GM19438 (cell line): ENCODE measurements around the gene RFNG.
A peak's percentile ranks its signal among the peaks of the same experiment; 100 is the strongest.

Experiments
- ATAC-seq: cut with Tn5 transposase; IDR thresholded peaks from one replicate; pipeline ENCODE4 v1.9.1; 2021; ENCODE audit warnings: low read depth; ENCODE audit not compliant: unreplicated experiment

The RFNG gene, protein sequence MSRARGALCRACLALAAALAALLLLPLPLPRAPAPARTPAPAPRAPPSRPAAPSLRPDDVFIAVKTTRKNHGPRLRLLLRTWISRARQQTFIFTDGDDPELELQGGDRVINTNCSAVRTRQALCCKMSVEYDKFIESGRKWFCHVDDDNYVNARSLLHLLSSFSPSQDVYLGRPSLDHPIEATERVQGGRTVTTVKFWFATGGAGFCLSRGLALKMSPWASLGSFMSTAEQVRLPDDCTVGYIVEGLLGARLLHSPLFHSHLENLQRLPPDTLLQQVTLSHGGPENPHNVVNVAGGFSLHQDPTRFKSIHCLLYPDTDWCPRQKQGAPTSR

DNA sequence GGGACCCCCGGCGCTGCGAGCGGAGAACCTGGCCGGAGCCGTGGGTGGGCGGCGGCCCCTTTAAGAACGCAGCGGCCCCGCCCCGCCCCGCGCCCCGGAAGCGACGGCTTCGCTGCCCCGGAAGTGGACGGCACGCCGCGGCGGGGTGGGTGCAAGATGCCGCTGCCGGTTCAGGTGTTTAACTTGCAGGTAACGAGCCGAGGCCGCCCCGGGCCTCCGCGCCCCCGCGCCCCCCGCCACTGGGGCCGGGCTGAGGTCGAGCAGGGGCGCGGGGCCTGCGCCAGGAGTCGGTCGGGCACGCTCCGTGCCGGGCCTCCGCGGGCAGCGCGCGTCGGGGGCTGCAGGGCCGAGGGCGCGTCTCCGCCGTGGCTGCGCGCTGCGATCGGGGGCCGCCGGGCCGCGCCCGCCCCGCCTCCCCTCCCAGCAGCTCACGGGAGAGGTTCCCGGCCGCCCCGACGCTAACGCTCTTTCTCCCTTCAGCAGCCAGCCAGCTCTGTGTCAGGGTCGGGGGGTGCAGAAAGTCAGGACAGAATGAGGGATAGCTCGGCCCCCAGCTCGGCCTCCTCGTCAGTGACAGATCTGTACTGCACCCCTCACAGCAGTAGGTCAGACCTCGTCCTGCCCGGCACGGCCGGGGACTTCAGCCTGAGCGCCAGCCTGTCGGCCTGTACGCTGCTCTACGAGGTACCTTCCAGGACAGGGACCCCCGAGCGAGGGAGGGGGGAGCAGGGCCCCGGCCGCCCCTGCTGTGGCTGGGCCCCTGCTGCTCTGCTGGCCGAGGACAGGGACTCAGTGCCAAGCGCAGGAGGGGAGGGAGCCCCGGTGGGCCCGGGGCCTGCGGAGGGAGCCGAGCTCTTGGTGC is at the start of gene RFNG, which contains the start of gene GPS1:
Gene RFNG, minus strand, starts transcription at position 36 of the 862 bp plus-strand sequence. CDS start 45 bp downstream, outside the sequence.
Gene GPS1, plus strand, starts transcription at position 123 of the 862 bp plus-strand sequence. Its CDS starts 34 bp downstream, at position 157.
- peak; percentile 68 for ATAC-seq

DNA sequence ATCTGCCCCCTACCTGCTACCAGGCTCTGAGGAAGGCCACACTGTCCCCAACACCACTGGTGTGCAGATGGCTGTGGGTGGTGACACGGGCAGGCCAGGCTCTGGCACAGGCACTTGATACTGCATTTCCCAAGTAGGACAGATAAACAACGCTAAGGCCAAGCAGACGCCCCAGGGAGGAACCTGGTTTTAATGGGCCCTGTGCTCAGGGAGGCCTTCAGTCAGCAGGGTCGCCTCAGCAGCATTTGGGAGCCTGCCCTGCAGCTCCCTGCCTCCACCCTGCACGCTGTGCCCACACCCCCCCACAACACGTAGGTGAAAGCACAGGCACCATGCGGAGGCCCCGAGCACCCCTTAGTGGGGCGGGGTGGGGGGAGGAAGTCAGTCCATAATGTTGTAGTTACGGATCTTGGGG is 49.7 kb upstream of the RFNG start:
- ATAC-seq = no peak

DNA sequence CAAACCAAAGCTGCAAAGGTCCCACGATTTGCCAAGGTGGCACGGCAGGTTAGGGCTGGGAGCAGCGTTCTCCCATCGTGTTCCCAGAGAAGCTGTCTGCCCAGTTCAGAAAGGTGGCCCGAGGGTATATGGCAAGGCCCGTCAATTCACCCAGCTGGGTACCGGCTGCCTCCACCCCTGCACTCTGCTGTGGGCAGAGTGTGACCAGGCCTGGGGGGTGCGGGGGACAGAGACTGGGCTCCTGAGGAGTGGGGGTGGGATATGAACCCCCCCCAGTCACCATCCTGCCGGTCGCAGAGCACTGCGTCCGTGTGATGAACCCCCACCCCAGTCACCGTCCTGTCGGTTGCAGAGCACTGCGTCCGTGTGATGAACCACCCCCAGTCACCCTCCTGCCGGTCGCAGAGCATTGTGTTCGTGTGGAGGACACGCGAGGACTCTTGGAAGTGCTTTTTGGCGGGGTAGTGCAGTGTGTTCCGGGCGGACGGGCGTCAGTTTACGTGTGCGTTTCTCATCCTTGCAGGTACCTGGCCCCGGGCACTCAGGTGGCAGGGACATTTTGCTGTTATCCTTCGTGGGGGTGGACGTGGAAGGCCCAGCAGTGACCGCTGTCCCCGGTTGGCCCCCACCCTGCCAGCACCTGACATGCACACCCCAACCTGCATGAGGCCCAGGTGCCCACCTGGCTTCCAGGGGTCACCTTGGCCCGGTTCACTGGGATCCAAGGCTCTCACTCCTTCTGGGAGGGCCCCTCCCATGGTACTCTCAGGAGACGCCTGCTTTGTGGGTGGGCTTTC is 49.1 kb upstream of the RFNG start:
- ATAC-seq = no peak

DNA sequence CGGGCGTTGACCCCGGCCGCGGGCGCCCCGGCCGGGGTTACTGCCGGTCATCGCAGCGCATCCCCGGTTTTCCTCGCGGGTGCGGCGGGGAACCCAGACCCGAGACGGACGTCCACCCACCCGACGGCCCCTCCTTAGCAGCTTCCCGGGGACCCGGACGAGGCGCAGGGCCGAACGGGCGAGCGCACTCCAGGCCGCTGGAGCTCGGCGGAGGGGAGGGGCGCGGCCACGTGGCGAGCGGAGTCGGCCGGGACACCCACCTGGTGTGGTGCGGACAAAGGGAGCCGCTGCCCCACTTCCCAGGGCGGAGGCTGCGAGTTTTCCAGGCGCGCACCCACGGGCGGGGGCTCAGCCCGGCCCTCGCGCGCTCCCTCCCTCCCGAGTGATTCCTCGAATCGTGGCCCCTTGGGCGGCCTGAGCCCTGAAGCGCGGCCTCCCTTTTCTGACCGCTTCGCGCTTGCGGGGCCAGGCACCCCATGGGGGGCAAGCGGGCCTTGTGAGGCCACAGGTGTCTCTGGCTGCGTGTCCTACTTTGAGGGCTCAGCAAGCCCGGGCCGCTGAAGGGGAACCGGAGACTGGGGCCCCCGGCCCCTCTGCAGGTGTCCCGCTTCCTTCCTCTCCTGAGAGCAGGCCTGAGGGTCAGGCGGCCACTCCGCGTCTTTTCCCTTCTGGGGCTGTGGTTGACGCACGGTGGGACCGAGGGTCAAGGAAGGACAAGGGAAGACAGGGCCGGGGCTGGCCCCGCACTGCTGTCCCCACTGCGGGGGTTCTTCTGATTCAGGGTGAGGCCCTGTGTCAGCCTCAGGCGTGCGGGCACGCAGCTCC is 47.5 kb upstream of the RFNG start:
- ATAC-seq = peak; percentile 6

DNA sequence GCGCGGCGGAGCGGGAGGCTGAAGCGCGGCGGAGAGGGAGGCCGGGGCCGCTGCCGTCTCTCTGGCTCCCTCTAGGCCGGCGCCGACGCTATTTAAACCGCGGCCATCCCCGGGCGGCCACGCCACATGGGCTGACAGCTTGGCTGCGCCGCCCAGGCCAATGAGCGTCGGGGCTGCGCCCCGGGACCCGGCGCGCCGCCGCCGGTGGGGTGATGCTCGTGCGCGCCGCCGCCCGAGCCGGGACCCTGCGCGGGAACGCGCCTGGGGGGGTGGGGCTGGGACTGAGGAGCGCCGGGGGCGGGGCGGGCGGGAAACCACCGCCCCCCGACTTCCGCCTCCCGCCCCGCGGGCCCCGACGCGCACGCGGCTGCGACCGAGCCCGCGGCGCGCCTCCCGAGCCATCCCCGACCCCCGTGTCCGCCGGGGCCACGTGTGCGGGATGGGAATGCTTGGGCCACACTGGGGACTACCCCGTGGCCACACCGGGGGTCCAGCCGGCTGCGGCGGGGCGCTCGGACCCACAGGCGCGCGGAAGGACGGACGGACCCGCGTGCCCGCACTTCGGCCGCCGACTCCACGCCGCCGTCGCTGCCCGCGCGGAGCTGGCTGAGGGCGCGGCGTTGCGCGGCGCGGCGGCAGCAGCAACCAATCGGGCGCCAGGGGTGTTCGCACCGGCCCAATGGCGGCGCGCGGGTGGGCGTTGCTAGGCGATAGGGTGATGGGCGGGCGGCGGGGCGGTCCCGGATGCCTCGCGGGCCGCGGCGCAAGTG is 46.7 kb upstream of the RFNG start, which contains the start of gene FASN:
Gene FASN, minus strand, starts transcription at position 68 of the 770 bp plus-strand sequence. CDS start 1,791 bp downstream, outside the sequence.
- peak; percentile 58 for ATAC-seq

DNA sequence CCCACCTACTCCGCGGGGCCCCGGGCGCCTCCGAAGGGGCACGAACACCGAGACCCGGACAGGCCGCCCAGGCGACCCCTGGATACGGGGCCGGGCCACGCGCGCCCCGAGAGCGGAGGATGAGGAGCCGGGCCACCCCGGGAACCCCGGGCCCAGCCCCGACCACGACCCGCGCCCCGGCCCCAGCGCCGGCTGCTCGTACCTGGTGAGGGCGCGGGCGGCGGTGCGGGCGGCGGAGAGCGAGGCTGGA is 46.2 kb upstream of the RFNG start:
- peak; percentile 10 for ATAC-seq

DNA sequence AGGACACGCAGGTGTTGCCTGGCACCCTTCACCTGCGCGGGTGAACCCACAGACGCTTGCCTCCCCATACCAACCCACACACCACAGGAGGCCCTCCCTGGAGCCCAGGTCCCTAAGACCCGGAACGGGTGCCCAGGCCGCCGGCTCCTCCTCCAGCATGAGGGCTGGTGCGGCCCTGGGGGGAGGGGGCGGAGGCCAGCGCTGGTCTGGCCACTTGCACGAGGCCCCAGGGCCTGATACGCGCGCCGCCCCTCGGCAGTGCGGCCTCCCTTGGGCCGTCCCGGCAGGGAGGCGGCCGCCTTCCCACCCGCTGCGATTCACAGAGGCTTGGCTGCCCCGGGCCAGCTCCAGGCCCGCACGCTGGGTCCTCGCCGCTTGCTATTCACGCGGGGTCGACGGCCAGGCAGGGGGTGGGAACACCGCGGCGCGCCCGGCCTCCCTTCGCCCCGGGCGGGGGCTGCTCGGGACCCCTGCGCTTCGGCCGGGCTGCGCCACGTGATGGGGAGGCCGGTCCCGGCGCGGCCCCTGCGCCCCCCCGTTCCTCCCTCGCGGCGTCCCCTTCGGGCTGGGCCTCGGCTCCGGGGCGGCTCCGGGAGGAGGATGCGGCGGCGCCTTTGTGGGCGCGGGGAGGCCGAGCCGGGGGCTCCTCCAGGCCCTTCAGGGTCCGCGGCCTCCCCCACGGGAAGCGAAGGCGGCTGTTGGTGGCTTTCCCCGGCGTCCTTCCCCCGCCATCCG is 45.7 kb upstream of the RFNG start:
- no peak for ATAC-seq

DNA sequence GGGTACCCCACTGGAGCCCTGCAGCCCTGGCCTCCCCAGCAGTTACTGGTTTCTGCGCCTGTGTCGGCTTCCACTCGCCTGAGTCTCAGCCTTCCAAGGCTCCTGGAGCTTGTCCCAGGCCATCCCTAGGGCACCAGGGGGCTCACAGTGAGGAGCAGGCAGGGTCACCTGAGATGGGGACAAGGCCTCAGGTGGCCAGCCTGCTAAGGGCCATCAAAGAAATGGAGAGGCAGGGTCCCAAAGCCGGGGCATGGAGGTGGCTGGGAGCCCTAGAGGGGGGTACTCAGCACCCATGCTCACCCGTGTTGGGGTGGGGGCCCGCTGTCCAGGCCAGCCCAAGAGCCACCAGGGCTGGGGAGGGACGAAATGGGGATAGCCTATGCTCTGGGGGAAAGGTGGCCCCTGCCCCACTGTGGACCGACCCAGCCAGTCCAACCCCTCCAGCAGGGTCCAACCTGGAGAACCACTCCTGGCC is 45.1 kb upstream of the RFNG start:
- ATAC-seq = no peak

DNA sequence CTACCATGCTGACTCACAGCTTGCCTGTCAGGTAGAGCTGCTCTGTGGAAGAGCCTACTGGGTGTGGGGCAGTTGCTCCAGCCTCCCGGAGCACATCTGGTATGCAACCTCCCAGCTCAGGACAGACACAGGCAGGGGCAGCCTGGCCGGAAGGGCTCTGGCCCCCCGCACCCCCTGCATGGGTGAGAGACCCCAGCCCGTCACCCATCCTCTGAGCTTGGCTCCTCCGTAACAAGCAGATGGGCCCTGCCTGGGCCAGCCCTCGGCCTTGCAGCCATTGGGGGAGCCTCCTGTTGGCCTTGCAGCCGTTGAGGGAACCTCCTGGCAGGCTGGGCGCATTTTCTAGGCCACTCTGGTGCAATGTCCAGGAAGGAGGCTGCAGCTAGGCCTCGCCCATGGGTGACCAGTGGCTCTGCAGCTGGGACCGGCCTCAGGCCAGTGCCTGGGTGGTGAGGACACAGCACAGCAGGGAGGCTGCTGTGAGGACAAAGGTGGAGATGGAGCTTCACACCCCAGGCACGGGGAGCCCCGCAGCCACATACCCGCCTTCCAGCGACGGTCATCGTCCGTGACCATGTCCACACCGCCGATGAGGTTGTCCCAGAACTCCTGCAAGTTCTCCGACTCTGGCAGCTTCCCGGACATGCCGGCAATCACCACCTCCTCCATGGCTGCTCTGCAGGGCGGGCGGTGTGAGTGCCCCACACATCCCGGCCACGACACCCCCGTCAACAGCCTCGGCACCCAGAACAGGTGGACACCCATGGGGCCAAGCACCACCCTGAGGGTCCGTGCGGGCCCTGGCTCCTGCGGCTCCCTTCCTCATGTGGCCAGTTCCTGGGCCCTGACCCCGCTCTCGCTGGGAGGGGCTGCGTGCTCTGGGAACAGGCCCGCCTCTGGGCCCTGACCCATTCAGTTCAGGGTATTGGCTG is 44.4 kb upstream of the RFNG start:
- no peak for ATAC-seq

DNA sequence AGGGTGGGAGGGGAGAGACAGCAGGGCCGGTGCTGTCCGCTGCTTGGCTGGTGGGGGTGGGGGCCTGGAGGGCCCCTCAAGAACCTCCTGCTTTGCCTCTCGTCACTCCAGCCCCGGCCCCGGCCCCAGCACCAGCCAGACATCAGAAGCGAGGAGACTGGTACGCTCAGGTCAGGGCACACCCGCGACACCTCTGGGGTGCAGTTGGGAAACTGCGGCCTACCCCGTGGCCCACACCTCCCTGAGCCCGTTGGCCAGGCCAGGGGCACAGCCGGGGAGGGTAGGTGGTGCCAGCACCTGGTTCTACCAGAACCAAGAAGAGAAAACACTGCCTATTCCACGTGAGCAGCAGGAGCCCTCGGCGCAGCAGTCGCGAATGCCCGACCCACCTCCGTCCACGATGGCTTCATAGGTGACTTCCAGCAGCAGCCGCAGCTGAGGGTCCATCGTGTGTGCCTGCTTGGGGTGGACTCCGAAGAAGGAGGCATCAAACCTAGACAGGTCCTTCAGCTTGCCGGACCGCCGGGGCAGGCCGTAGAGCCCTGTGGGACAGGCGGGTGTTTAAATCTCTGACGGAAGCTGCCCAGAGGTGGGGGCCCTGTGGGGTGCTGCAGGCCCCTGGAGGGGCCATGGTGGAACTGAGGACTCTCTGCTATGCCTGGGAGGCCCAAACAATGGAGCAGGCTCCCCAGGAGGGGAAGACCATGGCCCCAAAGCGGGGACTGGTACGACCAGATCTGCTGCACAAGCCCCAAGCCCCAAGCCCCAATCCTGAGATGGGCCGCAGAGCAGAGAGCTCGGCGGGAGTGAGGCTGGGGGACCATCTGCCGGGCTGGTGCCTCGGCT is 43.5 kb upstream of the RFNG start:
- no peak for ATAC-seq

DNA sequence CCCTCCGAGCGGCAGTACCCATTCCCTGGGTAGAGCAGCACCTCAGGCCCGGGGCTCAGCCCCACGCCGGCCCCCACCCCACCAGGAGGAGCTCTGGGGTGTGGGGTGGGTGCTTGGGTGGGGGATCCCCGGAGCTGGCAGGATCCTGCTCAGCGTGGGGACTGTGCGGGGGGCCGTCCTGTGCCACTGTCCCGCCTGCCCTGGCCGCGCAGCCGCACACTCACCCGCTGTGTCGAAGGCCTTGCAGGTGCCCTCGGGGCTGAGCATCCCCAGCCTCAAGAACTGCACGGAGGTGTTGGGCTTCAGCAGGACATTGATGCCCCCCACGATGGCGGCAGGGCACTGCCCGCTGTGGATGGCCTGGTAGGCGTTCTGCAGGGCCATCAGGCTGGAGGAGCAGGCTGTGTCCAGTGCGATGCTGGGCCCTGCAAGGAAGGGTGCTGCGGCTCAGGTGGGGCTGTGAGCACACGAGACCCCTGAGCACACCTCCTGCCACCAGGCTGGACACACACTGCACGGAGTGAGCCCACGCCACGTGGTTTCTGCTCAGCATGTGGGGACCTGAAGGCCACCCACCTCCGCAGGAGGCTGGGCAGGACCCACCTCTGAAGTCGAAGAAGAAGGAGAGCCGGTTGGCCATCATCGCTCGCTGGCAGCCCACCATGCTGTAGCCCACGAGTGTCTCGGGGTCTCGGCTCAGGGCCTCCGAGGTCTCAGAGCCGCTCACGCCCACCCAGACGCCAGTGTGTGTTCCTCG is 41.6 kb upstream of the RFNG start:
- ATAC-seq = no peak

DNA sequence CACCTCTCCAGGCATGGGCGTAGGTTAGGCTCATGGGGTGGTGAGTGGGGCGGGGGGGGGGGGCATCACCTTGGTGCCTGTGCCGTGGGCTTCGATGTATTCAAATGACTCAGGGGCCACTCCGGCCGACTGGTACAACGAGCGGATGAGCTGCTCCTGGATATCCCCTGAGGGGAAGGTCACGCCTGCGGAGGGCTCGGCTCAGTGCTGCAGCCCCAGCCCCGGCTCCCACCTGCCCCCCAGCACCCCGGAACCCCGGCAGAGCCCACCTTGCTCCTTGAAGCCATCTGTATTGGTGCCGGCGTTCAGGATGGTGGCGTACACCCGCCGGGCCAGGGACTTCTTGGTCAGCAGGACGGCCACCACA is 41.0 kb upstream of the RFNG start:
- no peak for ATAC-seq

DNA sequence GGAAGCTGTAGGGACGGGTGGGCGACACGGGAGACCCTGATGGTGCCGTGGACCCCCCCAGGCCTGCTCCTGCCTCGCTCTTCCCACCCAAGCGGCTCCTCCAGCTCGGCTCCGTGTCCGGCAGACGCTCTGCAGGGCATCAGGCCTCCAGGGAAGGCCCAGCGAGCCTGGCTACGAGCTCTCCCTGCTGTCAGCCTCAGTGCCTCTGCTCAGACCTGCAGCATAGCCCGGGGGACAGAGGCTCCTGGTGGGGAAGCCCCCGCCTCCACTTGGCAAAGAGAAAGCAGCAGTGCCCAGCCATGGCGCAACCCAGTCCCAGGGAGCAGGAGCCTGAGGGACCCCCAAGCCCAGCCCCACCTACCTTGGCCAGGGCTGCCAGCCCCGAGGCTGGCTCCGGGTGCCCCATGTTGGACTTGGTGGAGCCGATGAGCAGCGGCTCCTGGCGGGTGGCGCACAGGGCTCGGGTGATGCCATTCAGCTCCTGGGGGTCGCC is 40.5 kb upstream of the RFNG start:
- ATAC-seq = no peak

DNA sequence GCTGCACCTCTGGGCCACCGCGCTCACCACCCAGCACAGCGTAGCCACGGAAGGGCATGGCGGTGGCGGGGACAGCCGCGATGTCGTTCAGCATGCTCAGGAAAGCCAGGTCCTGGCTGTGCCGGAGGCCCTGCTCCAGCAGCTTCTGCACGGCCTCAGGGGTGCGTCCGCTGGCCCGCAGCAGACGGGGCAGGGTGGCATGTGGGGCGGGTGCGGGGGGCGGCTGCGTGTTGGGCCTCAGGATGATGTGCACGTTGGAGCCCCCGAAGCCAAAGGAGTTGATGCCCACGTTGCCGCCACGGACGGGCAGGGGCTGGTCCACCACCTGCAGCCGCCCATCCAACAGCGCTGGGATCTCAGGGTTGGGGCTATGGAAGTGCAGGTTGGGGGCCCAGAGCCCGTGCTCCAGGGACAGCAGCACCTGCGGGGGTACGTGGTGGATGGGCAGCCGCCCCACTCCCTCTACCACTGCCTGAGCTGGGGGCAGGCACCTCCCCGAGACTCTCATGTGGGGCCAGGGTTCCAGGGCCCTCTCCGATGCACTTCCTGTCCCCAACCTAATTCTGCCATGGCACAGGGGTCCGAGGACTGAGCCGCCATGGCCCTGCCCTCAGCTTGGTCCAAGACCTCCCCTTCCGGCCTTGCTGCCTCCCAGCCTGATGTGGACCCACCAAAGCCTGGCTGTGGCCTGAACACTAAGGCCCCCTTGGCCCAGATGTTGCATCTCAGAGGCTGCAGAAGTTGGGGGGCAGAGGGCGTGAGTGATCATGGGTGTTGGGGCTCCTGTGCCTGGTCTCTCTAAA is 39.9 kb upstream of the RFNG start:
- ATAC-seq = no peak
